SK-N-SH treated with all-trans-retinoic acid at 6 μM for 48 hours (cell line): Measurements from ENCODE around the gene ITGB7.

Source experiments
- ARNTL ChIP-seq: fragments of 450-650 bp; formaldehyde crosslinking; IDR thresholded peaks from 2 replicates; pipeline ENCODE4 v1.5.0; 2020; ENCODE audit warnings: low read depth, mild to moderate bottlenecking, moderate library complexity, borderline replicate concordance
- BACH2 ChIP-seq: fragments of 250-450 bp; sonication (Bioruptor Pico); IDR thresholded peaks from 2 replicates; pipeline ENCODE4 v1.9.0; 2021; ENCODE audit warnings: mild to moderate bottlenecking, borderline replicate concordance
- CREB5 ChIP-seq: fragments of 250-450 bp; sonication (Bioruptor Pico); IDR thresholded peaks from 2 replicates; pipeline ENCODE4 v1.5.1; 2020; ENCODE audit warnings: low read depth, mild to moderate bottlenecking, moderate library complexity
- CSRNP3 ChIP-seq: fragments of 250-450 bp; sonication (Bioruptor Pico); IDR thresholded peaks from 2 replicates; pipeline ENCODE4 v1.5.1; 2021; ENCODE audit warnings: mild to moderate bottlenecking, moderate library complexity
- PPARA ChIP-seq: fragments of 250-450 bp; sonication (Bioruptor Pico); IDR thresholded peaks from 2 replicates; pipeline ENCODE4 v1.5.0; 2020; ENCODE audit warnings: mild to moderate bottlenecking, borderline replicate concordance
- TF ChIP-seq, protein P1 (sequence below): fragments of 250-450 bp; sonication (Bioruptor Pico); IDR thresholded peaks from 2 replicates; pipeline ENCODE4 v1.8.0; 2020; ENCODE audit warnings: mild to moderate bottlenecking, moderate library complexity, borderline replicate concordance

- TF ChIP-seq CSRNP3 (CRISPR knock-in tag) (no peak), CREB5 (CRISPR knock-in tag) (no peak), PPARA (CRISPR knock-in tag) (no peak), BACH2 (CRISPR knock-in tag) (no peak), ARNTL (no peak)
- TF ChIP-seq, protein P1, sequence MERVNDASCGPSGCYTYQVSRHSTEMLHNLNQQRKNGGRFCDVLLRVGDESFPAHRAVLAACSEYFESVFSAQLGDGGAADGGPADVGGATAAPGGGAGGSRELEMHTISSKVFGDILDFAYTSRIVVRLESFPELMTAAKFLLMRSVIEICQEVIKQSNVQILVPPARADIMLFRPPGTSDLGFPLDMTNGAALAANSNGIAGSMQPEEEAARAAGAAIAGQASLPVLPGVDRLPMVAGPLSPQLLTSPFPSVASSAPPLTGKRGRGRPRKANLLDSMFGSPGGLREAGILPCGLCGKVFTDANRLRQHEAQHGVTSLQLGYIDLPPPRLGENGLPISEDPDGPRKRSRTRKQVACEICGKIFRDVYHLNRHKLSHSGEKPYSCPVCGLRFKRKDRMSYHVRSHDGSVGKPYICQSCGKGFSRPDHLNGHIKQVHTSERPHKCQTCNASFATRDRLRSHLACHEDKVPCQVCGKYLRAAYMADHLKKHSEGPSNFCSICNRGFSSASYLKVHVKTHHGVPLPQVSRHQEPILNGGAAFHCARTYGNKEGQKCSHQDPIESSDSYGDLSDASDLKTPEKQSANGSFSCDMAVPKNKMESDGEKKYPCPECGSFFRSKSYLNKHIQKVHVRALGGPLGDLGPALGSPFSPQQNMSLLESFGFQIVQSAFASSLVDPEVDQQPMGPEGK, result no peak
These were observed 17.2 kb upstream of the ITGB7 start for GRCh38 chr12:53224061-53224896.
